Cortex of kidney (tissue), 1 donor: ENCODE data around the gene CHST5.

ENCODE experiments used
- DNase-seq: peaks from one replicate; lab custom pipeline; 2025; lab: John Stamatoyannopoulos, UW

Gene CHST5

DNA sequence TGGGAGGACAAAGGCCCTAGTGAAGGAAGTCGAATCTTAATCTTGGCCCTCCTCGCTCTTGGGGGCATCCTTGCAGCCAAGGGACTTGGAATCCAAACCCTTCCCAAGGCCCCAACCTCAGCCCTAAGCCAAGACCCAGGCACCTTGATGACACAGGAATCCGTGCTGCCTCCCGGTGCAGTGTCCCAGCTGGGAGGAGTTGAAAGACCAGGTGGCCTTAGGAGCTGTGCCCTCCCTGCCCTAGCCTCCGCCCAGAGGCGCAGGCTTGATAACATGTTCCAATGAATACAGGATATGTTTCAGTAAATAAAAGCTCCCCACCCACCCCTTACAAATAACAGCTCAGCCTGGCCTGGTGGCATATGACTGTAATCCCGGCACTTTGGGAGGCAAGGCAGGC is at the start of gene CHST5:
CHST5 (minus strand) TSS at position 208 of the 400 bp plus-strand sequence. CDS start 5,724 bp downstream, outside the sequence.
- no peak for DNase-seq

DNA sequence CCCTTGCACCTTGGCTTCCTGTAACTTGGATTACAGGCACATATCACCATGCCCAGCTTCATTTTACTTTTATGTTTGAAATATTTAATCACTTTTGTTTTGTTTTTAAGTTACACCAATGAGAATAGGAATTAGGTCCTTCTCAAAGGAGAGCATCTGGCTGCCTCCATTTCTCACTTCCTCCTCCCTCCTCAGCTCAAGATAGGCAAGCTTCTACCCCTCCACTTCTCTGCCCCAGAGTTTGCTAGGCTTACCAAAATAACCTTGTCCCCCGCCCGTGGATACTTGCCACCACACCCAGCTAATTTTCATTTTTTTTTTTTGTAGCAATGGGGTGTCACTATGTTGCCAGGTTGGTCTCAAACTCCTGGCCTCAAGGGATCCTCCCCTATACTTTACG is 48.2 kb upstream of the CHST5 start:
- no peak for DNase-seq

DNA sequence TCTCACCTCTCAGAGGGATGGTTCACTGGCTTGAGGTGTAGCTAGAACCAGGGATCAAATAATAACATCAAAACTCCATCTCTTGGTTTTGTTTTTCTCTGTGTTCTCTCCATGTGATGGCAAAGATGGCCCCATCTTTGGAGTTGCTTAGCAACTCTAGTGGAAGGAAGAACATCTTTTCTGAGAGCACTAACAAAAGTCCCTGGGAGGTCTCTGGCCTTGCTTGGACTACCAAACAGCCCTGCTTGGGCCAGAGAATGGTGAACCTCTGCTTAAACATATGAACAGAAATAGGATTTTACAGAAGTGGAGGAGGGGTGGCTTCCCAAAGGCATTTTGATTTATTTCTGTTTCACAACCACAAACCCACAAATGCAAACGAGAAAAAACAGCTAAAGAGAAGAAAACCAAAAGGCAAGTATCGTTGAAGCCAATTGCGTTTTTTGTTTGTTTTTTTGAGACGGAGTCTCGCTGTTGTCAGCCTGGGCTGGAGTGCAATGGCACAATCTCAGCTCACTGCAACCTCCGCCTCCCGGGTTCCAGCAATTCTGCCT is 43.5 kb upstream of the CHST5 start:
- DNase-seq = no peak

DNA sequence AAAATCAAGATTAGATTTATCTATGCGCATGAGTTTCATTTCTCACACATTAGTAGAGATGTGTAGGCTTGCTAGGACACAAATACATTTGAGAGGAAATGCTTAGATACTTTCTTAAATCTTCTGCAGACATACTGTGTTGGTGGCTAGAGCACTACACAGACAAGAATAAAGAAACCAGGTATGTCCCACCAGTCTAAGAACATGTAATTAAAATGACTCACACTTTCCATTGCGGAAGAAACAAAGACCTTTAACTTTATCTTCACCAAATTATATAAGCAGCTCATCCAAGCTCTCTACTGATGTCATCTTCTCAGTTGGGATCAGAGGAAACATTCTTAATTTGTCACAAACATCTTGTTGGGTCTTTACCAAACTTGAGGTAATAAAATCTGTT is 42.8 kb upstream of the CHST5 start:
- no peak for DNase-seq

DNA sequence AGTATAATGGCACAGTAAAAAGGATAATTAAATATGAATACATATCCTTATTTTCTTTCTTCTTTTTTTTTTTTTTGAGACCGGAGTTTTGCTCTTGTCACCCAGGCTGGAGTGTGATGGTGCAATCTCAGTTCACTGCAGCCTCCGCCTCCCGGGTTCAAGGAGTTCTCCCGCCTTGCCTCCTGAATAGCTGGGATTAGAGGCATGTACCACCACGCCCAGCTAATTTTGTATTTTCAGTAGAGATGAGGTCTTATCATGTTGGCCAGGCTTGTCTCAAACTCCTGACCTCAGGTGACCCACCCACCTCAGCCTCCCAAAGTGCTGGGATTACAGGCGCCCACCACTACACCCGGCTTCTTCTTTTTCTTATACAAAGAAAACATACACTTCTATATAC is 42.3 kb upstream of the CHST5 start:
- DNase-seq = no peak

DNA sequence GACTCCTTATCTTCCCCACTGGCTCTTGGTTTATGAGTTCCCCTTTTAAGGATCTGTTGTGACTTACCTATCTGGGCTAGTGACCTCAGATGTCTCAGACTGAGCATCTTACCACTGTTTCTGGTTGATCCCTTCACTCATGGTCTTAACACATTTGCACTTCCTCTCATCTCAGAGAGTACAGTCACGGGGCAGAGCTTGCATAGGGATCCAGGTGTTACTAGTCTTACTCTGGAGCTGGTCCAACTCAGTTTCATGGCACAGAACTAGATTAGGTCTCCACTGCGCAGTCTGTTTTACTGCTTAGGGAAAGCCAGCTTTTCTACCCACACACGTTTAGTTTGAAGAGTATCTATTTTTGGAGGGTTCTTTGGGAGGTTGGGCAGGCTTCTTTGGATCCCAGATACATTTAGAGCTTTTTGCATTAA is 40.5 kb upstream of the CHST5 start:
- DNase-seq = no peak

DNA sequence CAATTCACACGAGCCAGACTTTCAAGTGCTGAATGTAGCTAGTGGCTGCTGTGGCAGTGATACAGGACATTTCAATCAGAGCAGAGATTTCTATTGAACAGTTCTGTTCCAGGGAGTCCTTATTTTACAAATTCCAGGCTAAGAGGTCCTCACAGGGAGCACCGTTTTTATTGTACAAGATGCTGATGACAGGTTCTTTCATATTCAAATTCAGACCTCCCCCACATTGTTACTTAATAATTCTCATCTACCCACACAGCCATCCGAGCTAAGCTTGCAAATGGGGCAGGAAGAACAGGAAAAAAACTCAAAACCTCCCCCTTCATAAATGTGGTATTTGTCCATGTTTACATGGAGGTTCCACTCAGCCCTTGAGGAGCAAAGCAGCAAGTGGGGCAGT is 40.0 kb upstream of the CHST5 start:
- DNase-seq = no peak

DNA sequence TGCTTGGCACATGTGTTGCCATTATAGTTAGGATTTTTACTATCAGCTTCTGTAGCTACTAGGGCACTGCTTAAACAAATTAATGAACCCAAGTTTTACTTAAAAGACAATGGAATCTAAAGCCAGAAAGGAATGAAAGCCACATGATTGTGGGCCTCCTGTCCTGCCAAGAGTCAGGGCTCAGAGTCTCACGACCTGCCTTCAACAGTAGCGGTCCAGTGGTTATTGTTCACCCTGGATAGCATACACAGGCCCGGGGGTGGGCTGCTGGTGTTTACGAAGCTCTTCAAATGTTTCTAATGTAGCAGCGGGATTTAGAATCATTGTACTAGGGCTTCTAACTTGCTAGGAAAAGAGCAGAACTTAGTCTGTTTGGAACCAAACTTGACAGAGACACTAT is 38.0 kb upstream of the CHST5 start:
- no peak for DNase-seq

DNA sequence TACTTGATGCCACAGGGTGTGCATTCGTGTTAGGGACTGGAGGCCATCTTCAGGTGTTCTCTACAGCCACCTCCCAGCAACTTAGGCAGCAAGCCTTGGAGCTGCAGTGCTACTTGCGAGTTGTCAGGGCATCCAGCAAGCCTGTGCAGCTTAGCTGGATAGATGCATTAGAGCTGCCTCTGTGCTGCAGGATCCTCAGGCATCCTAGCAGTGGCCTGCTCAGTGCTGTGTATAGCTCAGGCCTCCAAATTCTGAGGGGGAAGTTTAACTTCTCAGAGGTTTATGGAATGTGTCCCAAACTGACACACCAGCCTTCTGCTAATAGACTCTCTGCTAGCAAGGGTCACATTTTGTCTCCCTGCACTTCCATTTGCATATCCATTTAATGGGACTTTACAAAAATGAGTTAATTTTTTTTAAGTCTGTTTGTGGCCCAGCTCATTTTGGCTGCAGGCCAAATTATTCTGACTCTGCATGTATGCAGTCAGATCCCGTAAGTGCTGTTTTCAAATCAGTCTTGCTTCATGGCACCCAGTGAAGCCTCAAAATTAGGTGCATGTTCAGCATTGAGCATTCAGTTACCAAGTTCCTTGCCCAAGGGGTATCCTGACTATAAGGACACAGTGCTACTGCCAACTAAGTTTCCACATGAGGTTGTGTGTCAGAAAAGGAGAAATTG is 37.1 kb upstream of the CHST5 start:
- DNase-seq = no peak

DNA sequence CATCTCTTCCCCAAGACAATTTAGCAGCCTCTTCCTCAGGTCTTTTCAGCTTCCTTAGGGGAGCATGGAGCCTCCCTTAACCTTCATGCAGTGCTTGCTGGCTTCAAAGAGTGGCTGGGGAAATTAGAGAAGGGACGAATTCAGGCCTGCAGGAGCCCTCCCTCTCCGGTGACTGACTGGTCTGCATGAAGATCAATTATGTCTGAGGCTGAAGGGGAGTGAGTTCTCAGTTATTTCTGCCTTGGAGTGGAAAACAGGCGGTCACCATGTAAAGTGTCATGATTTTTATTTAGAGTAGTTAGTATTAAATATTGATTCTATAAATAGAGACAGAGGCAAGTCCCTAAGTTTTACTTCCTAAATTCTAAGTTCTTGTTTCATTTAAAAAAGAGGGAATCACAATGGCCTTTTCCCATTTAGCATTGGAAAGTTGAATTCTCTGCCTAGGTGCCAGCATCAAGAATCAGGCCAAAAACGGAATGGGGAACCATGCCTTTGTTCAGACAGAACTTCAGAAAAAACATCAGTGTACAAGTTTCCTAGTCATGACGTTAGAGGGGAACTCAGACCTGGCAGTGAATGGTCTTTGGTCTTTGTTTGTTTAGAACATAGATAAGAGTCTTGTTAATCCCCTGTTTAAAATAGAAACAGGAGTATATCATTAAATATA is 34.6 kb upstream of the CHST5 start:
- DNase-seq = no peak

DNA sequence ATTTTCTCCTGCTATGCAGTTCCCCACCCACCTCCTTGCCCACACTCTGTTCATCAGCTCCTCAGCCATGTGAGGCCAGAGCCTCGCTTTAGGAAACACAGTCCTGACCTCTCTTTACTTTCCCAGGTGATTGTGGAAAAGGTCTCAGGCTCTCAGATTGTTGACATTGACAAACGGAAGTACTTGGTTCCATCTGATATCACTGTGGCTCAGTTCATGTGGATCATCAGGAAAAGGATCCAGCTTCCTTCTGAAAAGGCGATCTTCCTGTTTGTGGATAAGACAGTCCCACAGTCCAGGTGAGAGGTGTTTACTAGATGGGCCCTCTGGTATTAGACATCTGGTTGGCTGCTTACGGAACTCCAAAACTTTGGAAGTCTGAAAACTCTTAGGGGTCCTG is 32.0 kb upstream of the CHST5 start:
- no peak for DNase-seq

DNA sequence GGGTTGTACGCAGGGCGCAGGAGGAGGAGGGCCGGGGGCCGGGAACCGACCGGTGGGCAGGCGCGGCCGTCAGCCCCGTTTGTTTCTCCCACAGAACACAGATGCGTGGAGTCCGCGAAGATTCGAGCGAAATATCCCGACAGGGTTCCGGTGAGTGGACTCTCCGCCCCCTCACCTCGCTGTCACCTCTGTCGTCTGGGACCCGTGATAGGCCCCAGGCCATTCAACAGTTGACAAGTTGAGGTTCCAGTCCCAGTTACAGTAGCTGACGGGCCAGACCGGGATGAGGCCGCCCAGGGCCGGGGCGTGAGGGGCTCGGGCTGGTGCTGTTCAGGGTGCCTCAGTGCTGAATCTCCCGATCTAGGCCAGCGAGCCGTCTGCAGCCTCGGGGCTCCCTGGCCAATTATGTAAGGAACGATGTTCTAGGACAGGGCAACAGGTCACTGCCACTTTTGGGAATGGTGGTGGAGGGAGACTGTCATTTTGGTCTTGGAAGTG is 30.9 kb upstream of the CHST5 start:
- no peak for DNase-seq

DNA sequence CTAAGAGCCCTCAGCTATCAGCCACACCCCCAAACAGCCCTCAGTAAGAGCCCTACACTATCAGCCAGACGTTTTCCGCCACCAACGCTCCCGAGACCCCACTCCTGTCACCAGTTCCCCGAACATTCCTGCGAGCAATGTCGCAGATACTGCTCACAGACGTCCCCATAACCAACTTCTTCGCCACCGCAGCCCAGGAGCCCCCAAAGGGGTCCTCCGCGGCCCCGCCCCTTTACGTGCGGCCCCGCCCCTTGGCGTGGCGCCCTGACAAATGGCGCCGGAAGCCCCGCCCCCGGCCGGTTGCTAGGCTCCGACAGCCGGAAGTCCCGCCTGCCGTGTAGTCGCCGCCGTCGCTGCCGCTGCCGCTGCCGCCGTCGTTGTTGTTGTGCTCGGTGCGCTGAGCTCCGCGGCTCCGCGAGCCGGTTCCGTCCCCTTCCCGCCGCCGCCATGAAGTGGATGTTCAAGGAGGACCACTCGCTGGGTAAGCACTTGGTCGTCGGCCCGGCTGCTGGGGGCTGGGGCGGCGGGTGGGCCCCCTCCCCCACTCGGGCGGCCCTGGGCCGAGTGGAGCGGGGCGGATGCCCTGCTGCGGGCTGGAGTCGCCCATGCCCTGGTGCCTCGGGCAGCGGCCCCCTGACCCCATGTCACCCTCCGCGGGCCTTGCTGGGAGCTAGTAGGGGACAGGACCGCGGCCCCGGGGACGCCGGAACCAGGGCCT is 30.3 kb upstream of the CHST5 start, which contains the start of gene GABARAPL2:
GABARAPL2 (plus strand) TSS at position 340 of the 718 bp plus-strand sequence; CDS start at position 448, 108 bp downstream.
- DNase-seq = peak; percentile 31

DNA sequence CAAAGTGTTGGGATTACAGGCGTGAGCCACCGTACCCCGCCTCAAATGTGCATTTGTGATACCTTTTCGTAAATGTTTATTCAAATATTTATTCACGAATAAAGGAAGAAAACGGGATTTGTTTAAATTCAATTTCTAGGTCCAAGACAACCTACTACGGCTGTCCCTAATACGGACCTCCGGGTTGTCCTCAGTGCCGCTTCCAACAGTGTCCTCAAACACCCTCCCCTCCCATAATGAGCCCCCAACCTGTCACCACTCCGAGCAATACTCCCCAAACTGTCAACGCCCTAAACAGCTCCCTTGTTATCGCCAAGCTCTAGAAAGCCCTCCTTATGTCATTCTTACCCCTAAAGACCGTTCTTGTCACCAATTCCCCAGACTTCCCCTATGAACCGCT is 29.7 kb upstream of the CHST5 start:
- DNase-seq = no peak

DNA sequence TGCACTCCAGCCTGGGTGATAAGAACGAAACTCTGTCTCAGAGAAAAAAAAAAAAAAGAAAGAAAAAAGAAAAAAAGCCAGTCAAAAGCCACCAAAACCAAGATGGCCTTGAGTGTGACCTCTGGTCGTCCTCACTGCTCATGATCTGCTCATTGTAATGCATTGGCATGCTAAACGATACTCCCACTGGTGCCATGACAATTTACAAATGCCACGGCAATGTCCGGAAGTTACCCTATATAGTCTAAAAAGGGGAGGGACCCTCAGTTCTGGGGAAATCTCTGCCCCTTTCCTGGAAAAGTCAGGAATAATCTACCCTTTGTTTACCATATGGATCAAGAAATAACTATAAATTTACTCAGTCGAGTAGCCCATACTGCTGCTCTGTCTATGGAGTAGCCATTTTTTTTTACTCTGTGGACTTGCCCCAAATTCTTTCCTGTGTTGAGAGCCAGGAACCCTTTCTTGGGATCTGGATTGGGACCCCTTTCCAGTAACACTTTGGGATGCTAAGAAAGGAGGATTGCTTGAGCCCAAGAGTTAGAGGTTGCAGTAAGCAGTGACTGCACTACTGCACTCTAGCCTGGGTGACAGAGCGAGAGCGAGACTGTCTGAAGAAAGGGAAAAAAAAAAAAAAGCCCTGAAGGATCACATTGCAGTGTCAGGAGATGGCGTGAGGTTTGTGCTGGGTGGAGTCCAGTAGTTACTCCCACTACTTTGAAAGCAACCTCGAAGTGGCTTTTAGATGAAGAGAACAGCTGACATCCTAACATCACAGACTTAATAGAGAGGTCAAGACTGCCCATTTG is 23.9 kb upstream of the CHST5 start:
- no peak for DNase-seq

DNA sequence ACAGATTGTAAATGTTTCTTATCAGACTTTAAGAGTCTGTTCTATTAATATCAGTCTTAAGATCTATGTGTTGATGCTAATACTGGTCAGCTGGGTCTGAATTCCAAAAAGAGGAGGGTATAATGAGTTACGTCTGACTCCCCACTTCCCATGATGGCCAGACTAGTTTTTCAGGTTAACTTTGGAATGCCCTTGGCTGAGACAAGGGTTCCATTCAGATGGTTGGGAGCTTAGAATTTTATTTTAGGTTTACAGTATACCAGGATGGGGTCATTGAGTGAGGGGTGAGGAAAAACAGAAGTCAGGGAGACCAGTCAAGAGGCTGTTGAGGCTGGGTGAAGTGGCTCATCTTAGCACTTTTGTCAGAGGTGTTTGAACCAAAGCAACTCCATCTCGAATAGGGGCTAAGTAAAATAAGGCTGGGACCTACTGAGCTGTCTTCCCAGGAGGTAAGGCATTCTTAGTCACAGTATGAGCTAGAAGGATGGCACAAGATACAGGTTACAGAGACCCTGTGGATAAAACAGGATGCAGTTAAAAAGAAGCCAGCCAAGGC is 23.0 kb upstream of the CHST5 start:
- no peak for DNase-seq

DNA sequence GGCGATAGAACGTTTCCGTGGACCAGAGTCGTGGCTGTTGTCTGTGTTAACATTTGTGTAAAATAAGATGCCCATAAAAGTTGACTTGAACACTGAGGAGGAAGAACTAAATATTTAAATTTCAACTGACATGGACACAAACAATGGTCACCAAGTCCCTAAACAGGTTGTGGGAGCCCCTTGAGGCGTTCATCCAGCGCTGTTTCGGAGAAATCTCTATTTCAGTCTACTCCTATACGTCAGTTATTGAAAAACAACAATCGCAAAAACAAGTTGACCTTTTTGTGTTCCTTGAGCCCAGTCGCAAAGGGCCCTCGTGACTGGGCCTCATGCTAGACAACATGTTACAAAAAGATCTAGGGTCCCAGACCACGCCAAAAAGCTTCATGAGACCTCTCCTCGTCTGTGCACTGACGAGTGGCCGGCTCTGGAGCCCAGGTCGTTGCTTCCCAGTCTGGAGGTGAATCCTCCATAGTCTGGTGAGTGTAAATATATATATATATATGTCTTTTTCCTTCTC is 20.6 kb upstream of the CHST5 start:
- no peak for DNase-seq

DNA sequence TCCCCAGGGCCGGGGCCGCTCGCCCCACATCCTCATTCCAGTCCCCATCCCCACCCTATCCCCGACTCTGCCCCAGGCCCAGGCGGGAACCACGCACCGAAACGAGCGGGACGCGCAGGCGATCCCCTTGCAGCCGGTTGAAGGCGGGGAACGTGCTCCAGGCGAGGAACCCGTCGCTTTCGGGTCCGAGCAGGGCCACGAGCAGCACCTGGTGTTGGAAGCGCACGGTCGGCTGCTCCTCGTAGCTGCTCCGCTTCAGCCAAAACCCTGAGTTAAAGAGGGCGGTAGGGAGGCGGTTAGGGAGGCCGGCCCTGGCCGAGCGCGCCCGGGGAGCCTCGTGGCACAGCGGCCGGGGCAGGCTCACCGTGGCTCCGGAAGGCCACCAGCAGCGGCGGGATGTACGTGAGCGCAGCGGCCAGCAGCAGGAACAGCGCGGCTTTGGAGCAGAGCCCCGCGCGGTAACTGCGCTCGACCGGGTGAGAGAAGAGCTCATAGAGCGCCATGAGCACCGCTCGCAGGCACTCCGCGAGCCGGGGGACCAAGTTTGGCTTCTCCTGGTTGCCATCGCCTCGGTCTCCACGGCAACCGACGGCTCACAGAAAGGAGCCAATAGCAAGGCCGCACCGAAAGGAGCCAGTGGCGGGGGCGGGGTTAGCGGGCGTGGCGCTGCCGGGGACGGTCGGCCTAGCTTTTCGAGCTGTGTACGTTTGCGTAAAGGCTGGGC is 20.0 kb upstream of the CHST5 start, which contains the start of gene TMEM231:
TMEM231 (minus strand) TSS at position 546 of the 724 bp plus-strand sequence; CDS start at position 503, 43 bp downstream.
- DNase-seq = no peak

DNA sequence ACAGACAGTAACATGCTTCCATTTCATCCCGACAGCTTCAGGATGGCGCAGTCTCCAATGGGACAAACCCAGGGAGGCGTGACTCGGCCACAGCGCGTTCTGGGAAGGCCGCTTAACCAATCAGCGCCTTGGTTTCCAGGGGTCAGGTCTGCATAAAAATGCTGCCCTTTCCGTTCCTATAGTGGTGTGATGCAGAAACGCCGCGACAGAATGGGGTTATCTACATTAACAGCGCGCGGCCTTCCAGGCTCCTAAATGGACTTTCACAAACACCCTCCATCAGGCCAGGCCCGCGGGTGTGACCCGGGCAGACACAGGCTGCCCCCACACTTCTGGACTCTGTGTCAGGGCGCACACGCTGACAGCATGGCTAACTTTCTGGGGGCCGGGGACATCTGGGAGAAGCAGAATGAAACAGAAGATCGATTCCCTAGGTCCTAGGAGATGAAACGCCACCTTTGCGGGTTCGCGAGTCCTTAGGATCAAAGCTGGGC is 19.4 kb upstream of the CHST5 start:
- DNase-seq = no peak

DNA sequence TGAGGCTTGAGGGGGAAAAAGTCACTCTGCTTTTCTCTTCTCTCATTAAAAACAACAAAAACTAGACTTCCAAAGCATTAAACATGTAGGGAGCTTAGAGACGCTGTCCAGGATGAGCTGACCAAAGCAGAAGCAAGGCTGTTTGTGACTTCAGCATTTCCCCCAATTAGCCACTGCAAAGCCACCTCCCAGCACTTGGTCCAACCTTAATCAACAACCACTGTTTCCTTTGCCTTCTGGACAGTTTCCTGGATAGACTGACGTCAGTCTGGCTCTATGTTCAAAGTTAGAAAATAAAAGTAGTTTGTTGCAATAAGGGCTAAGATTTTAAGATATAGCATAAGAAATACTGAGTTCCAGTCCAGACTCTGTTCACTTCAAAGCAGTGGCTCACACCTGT is 17.0 kb upstream of the CHST5 start:
- DNase-seq = no peak
